Natural killer cell treated with Interleukin-12 subunit alpha and Interleukin-12 subunit beta and Interleukin-15 and Interleukin-18, amount 100 ng/mL, for 72 hours (primary cell): ENCODE measurements around the gene PAMR1. TPM values are rescaled to one million over a fixed set of nuclear protein-coding genes. Genes with fewer than 3 reads are reported as not detected.
A peak's percentile ranks its signal among the peaks of the same experiment; 100 is the strongest.
"Not testable (repeated sequence)": the region's sequence is repeated elsewhere in the genome, so short reads cannot be mapped to it uniquely, and the experiment has no call there.

Experiments used
- ATAC-seq, 2 donors: fragments of 150-1000 bp; cut with Tn5 transposase in 1 of 2; sonication (Bioruptor Pico), chemical (Tn5 transposase) in 1 of 2; 2 replicates each; pipeline ENCODE4 v1.10.0; 2021
- DNase-seq: peaks from one replicate; pipeline ENCODE4 v3.0.0; 2022; ENCODE audit warnings: low spot score
- H3K27ac Mint-ChIP-seq, 2 donors: 1 replicate in 1 of 2; 2 replicates in 1 of 2; pipeline ENCODE4 v1.8.0; 2022; ENCODE audit warnings: mixed read lengths in 2 of 2, mild to moderate bottlenecking in 1 of 2, moderate library complexity in 1 of 2
- H3K27me3 Mint-ChIP-seq, 2 donors: 1 replicate in 1 of 2; 2 replicates in 1 of 2; pipeline ENCODE4 v1.8.0; 2022; ENCODE audit warnings: mixed read lengths in 2 of 2
- H3K36me3 Mint-ChIP-seq: one replicate; pipeline ENCODE4 v1.8.0; 2022; ENCODE audit warnings: mixed read lengths
- H3K4me1 Mint-ChIP-seq, 2 donors: 1 replicate in 1 of 2; 2 replicates in 1 of 2; pipeline ENCODE4 v1.8.0; 2022; ENCODE audit warnings: low read depth in 2 of 2, mixed read lengths in 2 of 2, mild to moderate bottlenecking in 1 of 2
- H3K4me3 Mint-ChIP-seq: one replicate; pipeline ENCODE4 v1.8.0; 2022; ENCODE audit warnings: mixed read lengths
- H3K9me3 Mint-ChIP-seq: 2 replicates; pipeline ENCODE4 v1.8.0; 2022; ENCODE audit warnings: mixed read lengths
- total RNA-seq, 2 donors: library from RNA; stranded (reverse); gene quantifications; one replicate each; pipeline ENCODE4 v1.2.3, GENCODE V29; 2022

Gene PAMR1
- total RNA-seq, 2 donors from 2014 or later, result not detected

- ATAC-seq, result no peak
- Mint-ChIP-seq H3K27me3 (peaks cover 27 to 30% of the 10 kb centered on the region in 2 donors), H3K36me3 (no peaks in the 10 kb centered on the region), H3K4me3 (no peak overlapping the region), H3K4me1 (no peaks in the 10 kb centered on the region), H3K9me3 (no peaks in the 10 kb centered on the region), H3K27ac (no peak overlapping the region)
- DNase-seq, result no peak
Measured at GRCh38 chr11:35552616-35553015, 27.2 kb upstream of the PAMR1 start.

- Mint-ChIP-seq H3K36me3 (no peaks in the 10 kb centered on the region), H3K4me3 (no peak overlapping the region), H3K4me1 (no peaks in the 10 kb centered on the region), H3K9me3 (no peaks in the 10 kb centered on the region), H3K27ac (no peak overlapping the region), H3K27me3 (peaks cover 29 to 35% of the 10 kb centered on the region in 2 donors)
- DNase-seq, result no peak
- peak in 1 of 2 donors; percentile 47 for ATAC-seq
Measured at GRCh38 chr11:35550374-35551036, 25.1 kb upstream of the PAMR1 start.

- Mint-ChIP-seq H3K27me3 (peaks cover 26 to 31% of the 10 kb centered on the region in 2 donors), H3K9me3 (no peaks in the 10 kb centered on the region), H3K4me3 (no peak overlapping the region), H3K27ac (no peak overlapping the region), H3K4me1 (no peaks in the 10 kb centered on the region), H3K36me3 (no peaks in the 10 kb centered on the region)
- DNase-seq, result no peak
- ATAC-seq, result no peak
Measured at GRCh38 chr11:35549787-35550186, 24.4 kb upstream of the PAMR1 start.

- Mint-ChIP-seq H3K4me1 (no peaks in the 10 kb centered on the region), H3K36me3 (no peaks in the 10 kb centered on the region), H3K27ac (no peak overlapping the region), H3K9me3 (no peaks in the 10 kb centered on the region), H3K4me3 (no peak overlapping the region), H3K27me3 (peaks cover 21 to 24% of the 10 kb centered on the region in 2 donors)
- no peak for ATAC-seq
- no peak for DNase-seq
Measured at GRCh38 chr11:35548925-35549561, 23.6 kb upstream of the PAMR1 start.

GRCh38 chr11:35547995-35548394 is 22.6 kb upstream of the PAMR1 start:
- H3K4me1 Mint-ChIP-seq, DNase-seq, H3K9me3 Mint-ChIP-seq, H3K4me3 Mint-ChIP-seq, ATAC-seq, H3K36me3 Mint-ChIP-seq, H3K27ac Mint-ChIP-seq: not testable (repeated sequence)
- H3K27me3 Mint-ChIP-seq, result peaks cover 21 to 23% of the 10 kb centered on the region in 2 donors

GRCh38 chr11:35546317-35546716 is 20.9 kb upstream of the PAMR1 start:
- H3K9me3 Mint-ChIP-seq, result no peaks in the 10 kb centered on the region
- no peak overlapping the region for H3K4me3 Mint-ChIP-seq
- H3K4me1 Mint-ChIP-seq, result no peaks in the 10 kb centered on the region
- peaks cover 17 to 21% of the 10 kb centered on the region in 2 donors for H3K27me3 Mint-ChIP-seq
- H3K27ac Mint-ChIP-seq, result no peak overlapping the region
- no peaks in the 10 kb centered on the region for H3K36me3 Mint-ChIP-seq
- ATAC-seq (no peak), DNase-seq (no peak)

GRCh38 chr11:35545391-35546003 is 20.1 kb upstream of the PAMR1 start:
- DNase-seq (no peak), ATAC-seq (no peak)
- Mint-ChIP-seq H3K27ac (no peak overlapping the region), H3K9me3 (no peaks in the 10 kb centered on the region), H3K4me1 (no peaks in the 10 kb centered on the region), H3K27me3 (peaks cover 18 to 22% of the 10 kb centered on the region in 2 donors), H3K36me3 (no peaks in the 10 kb centered on the region), H3K4me3 (no peak overlapping the region)

GRCh38 chr11:35543481-35543880 is 18.1 kb upstream of the PAMR1 start:
- ATAC-seq, result no peak
- no peak for DNase-seq
- H3K4me3 Mint-ChIP-seq, result no peak overlapping the region
- H3K27me3 Mint-ChIP-seq, result peaks cover 22 to 28% of the 10 kb centered on the region in 2 donors
- H3K36me3 Mint-ChIP-seq, result no peaks in the 10 kb centered on the region
- no peak overlapping the region for H3K27ac Mint-ChIP-seq
- no peaks in the 10 kb centered on the region for H3K4me1 Mint-ChIP-seq
- H3K9me3 Mint-ChIP-seq, result no peaks in the 10 kb centered on the region

- DNase-seq, result no peak
- Mint-ChIP-seq H3K4me1 (no peaks in the 10 kb centered on the region), H3K36me3 (no peaks in the 10 kb centered on the region), H3K9me3 (no peaks in the 10 kb centered on the region), H3K27me3 (peaks cover 23 to 39% of the 10 kb centered on the region in 2 donors), H3K27ac (no peak overlapping the region), H3K4me3 (no peak overlapping the region)
- ATAC-seq, result no peak
Measured at GRCh38 chr11:35541621-35542375, 16.4 kb upstream of the PAMR1 start.

- Mint-ChIP-seq H3K9me3 (no peaks in the 10 kb centered on the region), H3K36me3 (no peaks in the 10 kb centered on the region), H3K4me1 (no peaks in the 10 kb centered on the region), H3K4me3 (no peak overlapping the region), H3K27ac (no peak overlapping the region), H3K27me3 (peaks cover 25 to 42% of the 10 kb centered on the region in 2 donors)
- DNase-seq (no peak), ATAC-seq (no peak)
Measured at GRCh38 chr11:35540526-35540925, 15.1 kb upstream of the PAMR1 start.

- Mint-ChIP-seq H3K27me3 (peaks cover 27 to 42% of the 10 kb centered on the region in 2 donors), H3K4me3 (no peak overlapping the region), H3K9me3 (no peaks in the 10 kb centered on the region), H3K36me3 (no peaks in the 10 kb centered on the region), H3K4me1 (no peaks in the 10 kb centered on the region), H3K27ac (no peak overlapping the region)
- DNase-seq (no peak), ATAC-seq (no peak)
Measured at GRCh38 chr11:35539781-35540281, 14.4 kb upstream of the PAMR1 start.

- H3K9me3 Mint-ChIP-seq, result no peaks in the 10 kb centered on the region
- H3K4me3 Mint-ChIP-seq, result no peak overlapping the region
- H3K36me3 Mint-ChIP-seq, result no peaks in the 10 kb centered on the region
- H3K27me3 Mint-ChIP-seq, result peaks cover 27 to 42% of the 10 kb centered on the region in 2 donors
- H3K27ac Mint-ChIP-seq, result no peak overlapping the region
- ATAC-seq (no peak), DNase-seq (no peak)
- H3K4me1 Mint-ChIP-seq, result no peaks in the 10 kb centered on the region
Measured at GRCh38 chr11:35539256-35539655, 13.8 kb upstream of the PAMR1 start.

GRCh38 chr11:35536470-35536869 is 11.1 kb upstream of the PAMR1 start:
- H3K4me3 Mint-ChIP-seq, result no peak overlapping the region
- DNase-seq (no peak), ATAC-seq (no peak)
- H3K27ac Mint-ChIP-seq, result no peak overlapping the region
- H3K9me3 Mint-ChIP-seq, result no peaks in the 10 kb centered on the region
- H3K4me1 Mint-ChIP-seq, result no peaks in the 10 kb centered on the region
- no peaks in the 10 kb centered on the region for H3K36me3 Mint-ChIP-seq
- peaks cover 32 to 47% of the 10 kb centered on the region in 2 donors for H3K27me3 Mint-ChIP-seq
